ENCODE results near the gene FBLL1.

DNA sequence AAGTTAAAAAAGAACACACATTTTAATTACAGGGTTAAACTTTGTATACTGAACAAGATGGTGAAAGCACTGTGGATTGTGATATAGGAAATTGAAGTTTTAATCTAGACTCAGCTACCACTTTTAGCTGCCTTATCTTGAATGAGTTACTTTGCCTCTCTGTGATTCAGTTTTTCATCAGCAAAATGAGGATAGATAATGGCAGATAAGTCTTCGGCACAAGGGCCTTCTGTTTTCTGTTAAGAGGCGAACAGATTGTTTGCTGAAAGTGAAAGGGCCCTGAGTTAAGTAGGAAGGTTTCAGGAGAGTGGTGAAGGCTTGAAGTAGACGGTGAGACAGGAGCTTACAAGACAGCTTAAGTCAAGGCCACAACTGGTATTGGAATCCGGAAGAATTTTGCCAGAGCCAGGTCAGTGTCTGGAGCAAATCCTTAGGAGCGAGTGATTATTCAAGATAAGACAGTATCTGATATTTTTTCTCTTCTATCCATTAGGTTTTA, 35.0 kb upstream of the FBLL1 start:
- TF ChIP-seq, protein P1, sequence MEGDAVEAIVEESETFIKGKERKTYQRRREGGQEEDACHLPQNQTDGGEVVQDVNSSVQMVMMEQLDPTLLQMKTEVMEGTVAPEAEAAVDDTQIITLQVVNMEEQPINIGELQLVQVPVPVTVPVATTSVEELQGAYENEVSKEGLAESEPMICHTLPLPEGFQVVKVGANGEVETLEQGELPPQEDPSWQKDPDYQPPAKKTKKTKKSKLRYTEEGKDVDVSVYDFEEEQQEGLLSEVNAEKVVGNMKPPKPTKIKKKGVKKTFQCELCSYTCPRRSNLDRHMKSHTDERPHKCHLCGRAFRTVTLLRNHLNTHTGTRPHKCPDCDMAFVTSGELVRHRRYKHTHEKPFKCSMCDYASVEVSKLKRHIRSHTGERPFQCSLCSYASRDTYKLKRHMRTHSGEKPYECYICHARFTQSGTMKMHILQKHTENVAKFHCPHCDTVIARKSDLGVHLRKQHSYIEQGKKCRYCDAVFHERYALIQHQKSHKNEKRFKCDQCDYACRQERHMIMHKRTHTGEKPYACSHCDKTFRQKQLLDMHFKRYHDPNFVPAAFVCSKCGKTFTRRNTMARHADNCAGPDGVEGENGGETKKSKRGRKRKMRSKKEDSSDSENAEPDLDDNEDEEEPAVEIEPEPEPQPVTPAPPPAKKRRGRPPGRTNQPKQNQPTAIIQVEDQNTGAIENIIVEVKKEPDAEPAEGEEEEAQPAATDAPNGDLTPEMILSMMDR (IDR thresholded peaks at IDR 0.05) = no peak
- TF ChIP-seq POLR2A (IDR thresholded peaks at IDR 0.05; ENCODE audit: low read depth) = no peak

Measured in esophagus muscularis mucosa (tissue), 3 donors.